EL (cell line): ENCODE measurements around the gene BBS9.
A peak's percentile ranks its signal among the peaks of the same experiment; 100 is the strongest.

Source experiments
- DNase-seq: peaks from one replicate; pipeline ENCODE4 v3.0.0-alpha.2; 2016

BBS9 gene

DNA sequence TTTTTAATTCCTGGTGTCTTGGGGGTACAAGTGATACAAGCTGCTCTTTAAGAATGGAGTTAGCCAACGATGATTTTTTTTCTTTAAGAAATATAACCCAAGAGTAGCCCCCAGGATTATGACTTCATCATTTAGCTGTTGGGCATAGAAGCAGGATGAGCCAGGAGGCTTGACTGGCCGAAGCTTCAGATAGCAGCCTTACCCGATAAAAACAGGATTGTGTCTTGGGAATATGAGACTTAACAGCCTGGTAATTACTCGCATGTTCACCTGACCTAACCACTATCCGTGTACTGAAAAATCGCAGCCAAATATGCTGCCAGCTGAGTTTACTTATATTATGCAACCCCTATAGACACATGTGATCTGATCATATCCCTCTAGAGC lies 430.0 kb downstream of the BBS9 start:
- DNase-seq: no peak

DNA sequence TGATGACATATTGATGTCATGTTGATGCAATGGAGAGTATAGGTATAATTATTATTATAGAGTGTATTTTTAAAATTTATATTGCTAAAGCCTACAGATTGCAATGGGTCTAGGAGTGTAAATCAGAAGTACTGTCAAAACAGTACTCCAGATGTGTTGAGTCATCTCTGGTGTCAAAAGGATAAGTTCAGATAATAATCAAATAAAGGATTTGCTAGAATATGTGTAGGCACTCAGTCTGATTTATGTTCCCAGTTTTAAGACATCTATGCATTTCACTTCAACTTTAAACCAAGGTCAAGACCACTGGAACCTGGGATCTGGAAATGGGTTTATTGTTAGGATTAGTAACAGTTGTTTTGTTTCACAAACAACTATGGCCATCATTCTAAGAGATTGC lies 433.6 kb downstream of the BBS9 start:
- DNase-seq: no peak

DNA sequence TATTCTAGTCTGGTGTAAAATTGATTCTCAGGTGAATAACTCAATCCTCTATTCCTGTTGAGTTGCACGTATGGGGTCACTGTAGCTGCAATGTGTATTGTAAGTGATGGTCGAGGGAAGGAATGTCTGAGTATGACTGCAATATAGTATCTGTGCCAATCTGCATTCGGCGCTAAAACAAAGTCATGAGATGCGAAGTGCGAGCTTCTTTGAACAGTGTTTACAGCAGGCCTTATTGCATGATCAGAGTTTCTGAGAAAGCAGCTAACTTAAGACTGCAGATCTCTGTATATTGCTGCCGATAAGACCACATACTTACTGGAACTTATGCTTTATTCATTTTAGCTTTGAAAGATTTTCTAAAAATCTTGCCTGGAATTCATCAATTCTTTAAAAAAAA lies 434.3 kb downstream of the BBS9 start:
- DNase-seq: no peak

DNA sequence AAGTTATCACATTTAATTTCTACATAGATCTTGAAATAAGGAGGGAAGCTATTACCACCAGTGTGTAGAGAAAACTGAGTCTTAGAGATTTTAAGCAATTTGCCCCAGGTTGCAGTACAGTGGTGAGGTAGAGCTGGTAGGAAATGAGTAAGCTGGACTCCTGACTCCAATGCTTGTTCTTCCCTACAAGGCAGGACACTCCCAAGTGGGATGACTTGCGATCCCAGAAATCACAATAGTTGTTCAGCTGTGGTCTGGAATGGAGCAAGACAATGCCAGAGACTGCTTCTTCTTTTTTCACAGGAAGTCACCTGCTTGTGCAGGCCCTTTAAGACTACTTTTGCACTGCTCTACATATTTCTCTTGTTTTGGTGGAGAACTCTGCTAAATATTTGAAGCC lies 448.8 kb downstream of the BBS9 start:
- DNase-seq: no peak

DNA sequence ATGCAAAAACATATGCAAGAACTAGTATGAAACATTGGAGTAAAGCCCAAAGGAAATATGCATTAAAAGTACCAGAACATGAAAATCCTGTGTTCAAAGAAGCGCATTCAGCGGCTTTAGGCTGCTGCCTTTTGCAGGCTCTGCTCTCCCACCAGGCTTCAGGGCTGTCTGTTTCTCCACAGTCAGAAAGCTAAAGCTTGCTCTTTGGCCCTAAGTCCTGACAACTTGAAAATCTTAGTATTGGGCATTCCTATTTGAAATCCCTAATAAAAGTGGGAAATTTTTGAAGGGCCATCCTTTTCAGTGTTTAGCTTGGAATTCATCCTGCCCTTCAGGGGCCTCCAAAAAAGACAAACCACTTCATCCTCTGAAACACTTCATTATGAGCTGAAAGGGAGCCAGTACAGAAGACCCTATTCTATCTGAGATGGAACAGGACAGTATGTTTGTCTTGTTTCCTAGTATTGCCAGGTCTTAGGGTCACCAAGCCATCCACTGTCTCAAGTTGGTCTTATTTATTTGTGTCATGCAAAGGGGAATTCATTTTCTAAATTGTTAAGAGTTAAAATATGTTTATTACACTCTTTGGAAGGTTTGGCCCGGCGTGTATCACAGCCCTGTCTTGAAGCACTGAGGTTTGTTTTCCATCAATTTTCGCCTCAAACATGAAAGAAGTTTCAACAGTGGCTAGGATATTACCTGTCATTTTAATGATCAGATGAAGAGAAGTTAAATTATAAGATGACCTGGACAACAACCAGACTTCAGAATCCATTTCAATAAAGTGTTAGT lies 449.7 kb downstream of the BBS9 start:
- DNase-seq: no peak

DNA sequence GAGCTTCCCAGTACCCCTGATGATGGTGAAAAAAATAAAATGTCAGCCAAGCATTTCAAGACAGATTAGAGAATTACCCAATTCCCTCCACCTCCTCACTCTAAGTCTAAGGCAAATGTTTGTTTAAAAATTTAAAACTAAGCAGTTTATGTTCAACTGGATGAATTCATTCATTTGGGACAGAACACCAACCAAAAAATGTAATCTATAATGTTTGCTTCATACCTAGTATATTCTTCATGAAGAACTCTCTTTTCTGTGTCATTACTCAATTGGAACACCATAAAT lies 450.3 kb downstream of the BBS9 start:
- no peak for DNase-seq

DNA sequence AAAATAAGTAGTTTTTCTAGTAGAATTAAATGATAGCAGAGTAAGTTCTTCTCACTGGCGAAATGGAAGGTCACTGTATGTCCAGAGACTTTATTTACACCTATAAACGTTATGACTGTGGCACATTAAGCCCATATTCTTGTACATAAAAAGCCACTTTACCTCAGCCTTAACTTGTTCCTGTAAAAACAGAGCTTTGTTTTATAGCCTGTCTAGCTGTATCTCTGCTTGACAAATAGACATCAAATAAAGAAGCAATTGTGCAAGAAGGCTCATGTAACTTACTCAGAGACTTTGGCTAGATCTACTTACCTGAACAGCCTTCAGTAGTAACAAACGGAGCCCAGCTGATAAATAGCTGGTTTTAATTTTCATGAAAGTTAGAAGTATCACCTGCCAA lies 451.9 kb downstream of the BBS9 start:
- DNase-seq: no peak

DNA sequence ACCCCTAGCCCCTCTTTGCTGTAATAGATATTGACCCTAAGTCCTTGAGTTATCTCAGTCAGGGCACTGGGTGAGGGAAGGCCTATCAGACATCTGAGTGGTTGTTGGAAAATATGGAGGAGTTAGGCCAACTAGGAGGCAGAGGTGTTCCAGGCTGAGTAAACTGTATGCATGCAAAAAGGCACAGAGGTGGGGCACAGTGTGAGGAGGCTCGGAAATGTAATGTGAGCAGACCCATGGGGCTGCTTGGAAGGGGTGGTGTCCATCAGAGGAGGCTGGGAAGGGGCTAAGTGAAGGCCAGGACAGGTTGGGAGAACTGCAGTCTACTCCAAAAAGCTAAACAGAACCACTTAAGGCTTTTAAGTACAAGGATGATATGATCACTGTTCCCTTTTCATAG lies 452.7 kb downstream of the BBS9 start:
- no peak for DNase-seq

DNA sequence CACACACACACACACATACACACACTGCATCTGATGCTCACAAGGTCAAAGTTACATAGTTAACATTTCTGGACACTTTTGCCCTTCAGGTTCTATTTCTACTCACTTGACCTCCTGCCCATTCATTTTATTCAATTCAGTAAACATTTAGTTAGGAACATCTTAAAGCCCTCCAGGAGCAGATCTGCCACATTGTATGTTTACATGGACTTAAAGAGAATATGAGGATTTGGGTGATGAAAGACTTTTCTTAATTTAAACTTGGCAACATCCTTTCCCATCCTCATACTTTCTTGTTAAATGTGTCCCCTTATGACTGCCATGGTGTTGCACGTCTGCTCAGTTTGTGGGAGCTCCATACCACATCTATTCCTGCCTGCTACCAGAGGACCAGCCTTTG lies 453.2 kb downstream of the BBS9 start:
- no peak for DNase-seq

DNA sequence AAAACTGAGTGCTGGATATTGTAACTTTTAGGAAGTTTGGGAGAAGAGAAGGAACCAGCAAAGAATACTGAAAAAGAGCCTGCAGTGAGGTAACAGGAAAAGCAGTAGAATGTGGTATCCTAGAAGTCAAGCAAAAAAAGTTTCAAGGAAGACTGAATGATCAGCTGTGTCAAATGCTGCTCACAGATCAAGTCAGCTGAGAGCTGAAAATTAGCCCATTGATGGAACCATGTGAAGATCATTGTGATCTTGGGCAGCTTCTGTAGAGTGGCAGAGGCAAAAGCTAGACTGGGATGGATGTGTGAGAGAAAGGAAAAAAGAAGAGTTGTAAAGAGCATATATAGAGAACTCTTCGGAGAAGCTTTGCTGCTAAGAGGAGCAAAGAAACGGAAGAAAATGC lies 460.5 kb downstream of the BBS9 start:
- no peak for DNase-seq

DNA sequence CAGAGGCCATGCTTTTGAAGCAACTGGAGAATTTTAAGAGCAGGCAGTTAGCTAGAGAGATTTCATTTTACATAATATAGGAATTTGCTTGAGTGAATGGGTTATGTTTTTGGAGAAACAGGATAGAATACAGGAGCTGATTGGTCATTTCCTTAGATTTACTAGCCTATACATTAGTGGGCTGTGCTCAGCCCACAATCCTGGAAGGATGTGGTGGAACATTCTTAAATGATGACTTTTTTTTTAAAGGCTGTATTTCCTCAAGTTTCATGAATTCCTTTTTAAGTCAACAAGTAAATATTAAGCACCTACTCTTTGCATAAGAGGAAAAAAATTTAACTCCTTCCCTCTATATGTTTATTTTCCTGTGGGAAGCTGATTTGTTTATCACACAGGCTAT lies 461.6 kb downstream of the BBS9 start:
- DNase-seq: peak; percentile 77

DNA sequence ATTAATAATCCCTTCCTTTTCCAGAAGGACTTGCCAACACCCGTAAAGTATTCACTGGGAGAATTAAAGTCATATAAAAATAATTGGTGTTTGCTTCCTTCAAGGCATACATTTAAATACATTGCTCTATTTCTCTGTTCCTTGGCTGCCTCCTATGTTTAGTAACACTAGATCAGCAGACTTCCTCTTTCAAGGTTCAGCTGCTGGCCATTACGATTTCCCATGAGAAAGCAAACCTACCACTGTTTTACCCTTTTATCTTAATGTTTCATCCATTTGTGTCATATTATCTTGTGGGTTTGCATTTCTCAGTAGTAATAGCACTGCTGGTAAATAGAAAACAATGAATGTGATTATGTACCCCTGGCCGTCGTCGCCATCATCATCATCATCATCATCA lies 462.1 kb downstream of the BBS9 start:
- no peak for DNase-seq

DNA sequence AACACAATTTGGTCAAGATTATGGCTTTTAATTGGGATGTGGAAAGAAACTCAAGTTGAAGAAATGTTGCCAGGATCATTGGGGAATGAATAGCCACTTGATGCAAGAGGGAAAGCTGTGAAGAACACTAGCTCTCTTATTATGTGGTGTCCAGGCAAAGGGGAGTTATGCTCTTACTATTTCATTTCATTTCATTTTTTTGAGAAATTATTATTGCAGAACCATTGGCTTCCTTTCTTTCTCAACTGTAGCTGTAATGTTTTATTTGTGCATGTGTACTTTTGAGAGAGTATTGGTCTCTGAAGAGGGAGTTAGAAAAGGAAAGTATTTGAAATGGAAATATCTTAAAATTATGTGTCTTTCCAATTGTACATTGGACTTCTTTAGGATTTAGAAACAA lies 463.4 kb downstream of the BBS9 start:
- DNase-seq: no peak

DNA sequence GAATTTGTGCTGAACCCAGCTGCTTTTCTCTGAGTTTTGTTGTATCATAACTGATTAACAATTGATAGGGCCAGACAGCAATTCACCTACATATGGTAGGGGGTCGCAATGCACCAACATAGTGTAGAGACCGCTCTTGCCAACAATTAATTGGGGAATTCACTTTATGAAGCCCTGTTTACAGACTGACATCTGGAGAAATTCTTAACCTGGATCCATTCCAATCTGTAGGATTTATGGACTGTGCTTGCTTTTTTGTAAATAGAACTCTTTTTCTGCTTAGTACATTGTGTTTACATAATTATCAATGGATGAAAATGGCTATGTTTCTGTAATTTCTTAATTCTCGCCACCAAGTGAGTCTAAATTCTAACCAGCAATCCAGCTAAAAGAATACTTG lies 464.2 kb downstream of the BBS9 start:
- no peak for DNase-seq

DNA sequence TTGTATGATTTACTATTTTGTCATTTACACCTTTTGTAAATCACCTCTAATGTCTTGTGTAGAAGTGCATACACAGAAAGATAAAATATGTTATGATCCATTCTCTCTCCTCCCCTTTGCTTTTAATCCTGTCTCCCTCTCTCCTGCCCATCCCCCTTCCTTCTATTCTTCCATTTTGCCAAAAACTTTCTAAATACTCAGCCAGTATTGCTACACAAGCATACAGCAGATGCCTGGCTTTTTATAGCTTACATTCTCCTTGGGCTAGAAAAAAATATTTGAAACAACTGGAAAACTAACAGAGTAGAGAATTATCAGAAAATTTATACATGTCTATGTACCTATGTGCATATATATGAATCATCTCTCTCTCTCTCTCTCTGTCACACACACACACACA lies 467.3 kb downstream of the BBS9 start:
- DNase-seq: no peak

DNA sequence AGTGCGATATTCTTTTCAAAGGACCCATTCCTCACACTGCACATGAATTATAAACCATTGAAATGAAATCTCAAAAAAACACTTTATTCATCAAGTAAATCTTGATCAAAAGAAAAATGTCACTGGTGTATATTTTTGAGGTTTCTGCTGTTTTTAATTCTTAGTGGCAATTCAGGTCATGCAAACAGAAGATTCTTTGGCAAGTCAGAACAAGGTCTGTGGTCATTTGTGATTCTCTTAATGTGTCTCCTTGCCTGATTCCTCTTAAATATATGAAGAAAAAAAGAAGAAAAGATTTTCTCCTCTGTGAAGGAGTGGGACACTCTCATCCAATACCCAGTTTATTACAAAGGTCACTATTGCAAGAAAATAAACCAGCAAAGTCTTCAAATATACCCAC lies 467.8 kb downstream of the BBS9 start:
- DNase-seq: no peak

DNA sequence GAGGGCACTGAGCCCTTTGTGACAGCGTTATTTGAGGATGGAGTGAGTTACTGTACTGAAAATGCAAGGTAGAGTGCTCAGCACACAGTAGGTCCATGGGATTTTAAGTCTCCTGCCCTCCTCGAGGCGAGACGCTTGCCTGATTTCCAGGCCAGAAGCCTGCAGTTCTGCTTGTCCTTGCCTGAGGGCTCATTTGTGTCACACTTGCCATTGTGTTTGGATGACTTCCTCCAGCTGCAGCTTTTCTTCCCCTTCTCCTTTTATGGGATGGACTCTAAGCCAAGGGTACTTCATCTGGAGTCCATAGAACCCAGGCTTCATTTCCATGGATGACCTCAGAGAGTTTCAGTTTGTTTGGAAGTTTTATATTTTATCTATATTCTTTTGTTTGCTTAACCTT lies 471.7 kb downstream of the BBS9 start:
- DNase-seq: no peak

DNA sequence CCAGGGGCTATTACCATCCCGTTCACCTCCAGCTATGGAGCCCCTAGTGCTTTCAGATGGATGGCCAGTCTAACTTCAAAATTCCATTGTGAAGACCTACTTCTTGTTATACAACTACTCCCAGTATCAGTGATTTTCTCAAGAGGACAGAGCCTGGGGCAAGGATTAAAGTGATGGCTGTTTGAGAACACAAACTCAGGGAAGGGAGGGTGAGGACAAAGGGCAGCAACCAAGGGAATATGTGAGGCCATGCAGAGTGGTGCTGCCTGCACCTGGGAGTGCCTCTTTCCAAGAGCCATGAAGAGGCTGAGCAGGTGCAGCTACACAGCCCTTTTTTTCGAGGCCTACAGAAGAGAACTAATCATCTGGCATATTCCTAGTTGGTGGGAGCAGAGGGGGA lies 472.5 kb downstream of the BBS9 start:
- DNase-seq: no peak

DNA sequence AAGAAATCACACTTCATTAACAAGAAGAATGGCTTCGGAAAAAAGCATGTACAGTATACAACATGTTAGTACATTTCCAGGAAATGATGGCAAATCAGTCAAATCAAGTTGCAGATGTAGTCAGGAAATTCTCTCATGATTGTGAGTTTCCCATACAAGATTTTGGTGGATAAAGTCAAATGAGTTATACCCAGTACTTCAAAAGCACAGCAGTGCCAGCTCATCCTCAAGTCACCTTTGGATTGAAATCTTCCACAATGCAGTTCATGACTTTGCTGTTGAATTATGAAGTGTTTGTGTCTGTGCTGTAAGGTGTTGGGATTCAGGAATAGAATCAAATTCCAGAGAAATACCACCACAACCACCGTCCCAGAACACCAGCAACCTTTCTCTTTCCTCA lies 474.7 kb downstream of the BBS9 start:
- DNase-seq: no peak

DNA sequence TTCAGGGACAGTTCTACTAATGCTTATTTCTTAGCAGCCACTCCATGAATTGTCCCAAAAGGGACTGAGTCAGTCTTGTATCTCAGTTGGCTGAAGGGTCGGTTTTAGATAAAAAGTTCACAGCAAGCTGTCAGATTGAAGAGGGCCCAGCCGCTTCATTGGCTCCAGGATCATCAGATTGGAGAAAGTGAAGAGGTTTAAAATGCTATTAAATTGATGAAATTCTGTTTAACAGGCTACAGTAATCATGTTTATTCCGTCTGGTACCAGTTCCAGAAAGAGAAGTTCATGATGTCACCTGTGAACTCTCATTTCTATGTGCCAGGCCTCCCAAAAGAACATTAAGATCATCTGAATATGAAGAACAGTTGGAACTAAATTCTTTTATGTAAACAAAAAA lies 481.6 kb downstream of the BBS9 start:
- no peak for DNase-seq

DNA sequence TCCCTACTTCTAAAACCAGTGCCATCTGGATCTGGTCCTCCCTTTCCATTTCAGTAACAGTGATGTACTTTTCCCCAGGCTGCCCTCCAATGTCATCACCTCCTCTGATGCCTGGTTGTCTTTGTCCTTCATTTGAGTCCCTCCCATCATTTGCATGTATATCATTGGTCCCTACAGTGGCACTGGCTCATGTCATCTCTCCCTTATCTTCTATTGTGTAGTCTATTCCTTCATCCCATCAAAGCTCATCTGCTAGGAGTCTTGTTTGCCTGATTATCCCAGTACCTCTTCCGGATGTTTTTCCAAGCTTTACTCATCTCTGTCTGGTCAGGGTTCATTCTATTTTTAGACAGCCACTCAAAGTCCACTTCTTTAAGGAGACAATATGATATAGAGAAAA lies 483.1 kb downstream of the BBS9 start:
- DNase-seq: no peak

DNA sequence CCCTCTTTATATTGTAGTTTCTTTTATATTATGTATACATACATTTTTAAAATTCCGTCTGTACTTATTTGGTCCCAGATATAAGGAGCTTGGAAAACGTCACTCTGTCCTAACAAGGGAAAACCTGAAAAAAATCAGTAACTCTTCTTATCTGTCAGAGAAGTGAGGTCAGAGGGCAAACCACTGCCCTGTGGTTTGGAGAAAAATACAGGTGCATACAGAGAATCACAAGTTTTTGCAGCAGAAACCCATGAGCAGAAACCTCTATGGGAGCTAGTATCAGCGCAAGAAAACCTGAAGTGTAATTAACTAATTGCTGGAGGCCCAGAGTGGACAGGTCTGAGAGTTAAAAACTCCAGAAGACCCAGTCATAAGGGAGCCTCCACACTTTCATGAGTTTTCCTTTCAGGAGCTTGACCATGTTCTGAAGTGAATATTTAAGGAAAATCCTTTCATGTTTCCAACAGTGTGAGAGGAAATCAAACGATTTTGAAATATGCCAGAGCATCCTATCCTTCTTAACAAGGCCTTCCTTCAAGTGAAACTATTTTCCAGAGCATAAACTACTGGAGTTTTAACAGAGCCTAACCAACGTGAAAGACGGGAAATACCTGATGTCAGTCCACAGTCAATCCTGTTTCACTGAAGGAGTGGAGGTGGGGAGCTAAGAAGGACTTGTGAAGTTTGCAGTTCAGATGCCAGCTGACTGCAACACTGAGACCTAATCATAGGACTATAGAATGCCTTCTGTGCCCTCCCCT lies 485.2 kb downstream of the BBS9 start:
- DNase-seq: no peak

DNA sequence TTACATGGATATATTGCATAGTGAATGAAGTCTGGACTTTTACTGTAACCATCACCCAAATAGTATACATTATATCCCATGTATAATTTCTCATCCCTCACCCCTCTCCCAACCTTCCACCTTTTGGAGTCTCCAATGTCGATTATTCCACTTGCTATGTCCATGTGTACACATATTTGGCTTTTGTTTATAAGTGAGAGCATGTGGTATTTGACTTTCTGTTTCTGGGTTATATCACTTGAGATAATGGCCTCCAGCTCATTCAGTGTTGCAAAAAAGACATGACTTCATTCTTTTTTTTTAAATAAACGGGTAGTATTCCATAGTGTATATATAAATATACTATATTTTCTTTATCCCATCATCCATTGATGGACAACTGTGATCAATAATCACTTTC lies 487.4 kb downstream of the BBS9 start:
- DNase-seq: no peak

DNA sequence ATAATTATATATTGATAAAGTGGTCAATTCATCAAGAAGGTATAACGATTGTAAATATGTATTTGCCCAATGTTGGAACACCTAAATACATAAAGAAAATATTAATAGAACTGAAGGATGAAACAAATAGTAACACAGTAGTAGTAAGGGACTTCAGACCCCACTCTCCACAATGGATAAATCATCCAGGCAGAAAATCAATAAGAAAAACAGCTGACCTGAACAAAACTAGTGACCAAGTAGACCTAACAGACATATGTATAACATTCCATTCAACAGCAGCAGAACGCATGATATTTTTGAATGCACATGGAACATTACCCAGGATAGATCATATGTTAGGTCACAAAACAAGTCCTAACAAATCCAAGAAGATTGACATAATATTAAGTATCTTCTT lies 489.9 kb downstream of the BBS9 start:
- no peak for DNase-seq

DNA sequence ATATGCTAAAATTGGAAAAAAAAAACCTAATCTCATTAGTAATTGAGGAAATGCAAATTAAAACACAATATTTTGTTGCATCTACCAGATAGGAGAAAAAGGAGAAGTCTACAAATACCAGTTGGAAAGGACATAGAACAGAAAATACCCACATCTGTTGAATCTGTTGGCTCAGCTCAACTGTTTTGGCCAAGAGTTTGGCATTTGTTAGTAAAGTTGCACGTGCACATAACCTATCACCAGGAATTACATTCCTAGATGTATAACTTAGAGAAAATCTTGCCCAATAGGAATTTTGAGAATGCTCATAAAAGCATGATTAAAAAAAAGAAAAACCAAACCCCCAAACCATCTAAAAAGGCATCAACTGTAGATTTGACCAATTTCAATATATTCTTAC lies 493.9 kb downstream of the BBS9 start:
- DNase-seq: peak; percentile 34
